ENCODE data around the gene HSPBAP1. TPM values are rescaled to one million over a fixed set of nuclear protein-coding genes. Genes with fewer than 3 reads are reported as not detected.

The HSPBAP1 gene
- total RNA-seq, 4 donors from 2014 or later = 1.2 to 22.8 (median 10.3) TPM

- intact Hi-C loops (cut with DNase I; ENCODE audit: low total_unique reads) (no loop called here), in situ Hi-C loops (cut with MboI; ENCODE audit: low pct_ligation_motif_present in 1 of 4, low pct_unique_long_range_greater_than_20kb in 1 of 4, low sequenced_read_pairs in 3 of 4) (loop anchor here in 2 of 4 donors (25.0 kb wide), 2 partner anchors 286 to 311 kb away; partner anchors contain the start of genes FAM162A (in 1 of the 2), MIX23 (in 1 of the 2) and WDR5B (in 1 of the 2))
- WGBS, 2 donors (ENCODE audit: low coverage in 1 of 2) = 72 to 89% methylated on average over 2 of the region's 2 CpGs
- no peak for DNase-seq
- H3K4me3 ChIP-seq = no peak overlapping the region
- no peaks in the 10 kb centered on the region for H3K4me1 ChIP-seq
- TF ChIP-seq POLR2A (IDR thresholded peaks at IDR 0.05) (no peak), POLR2AphosphoS5 (IDR thresholded peaks at IDR 0.05) (no peak), EP300 (IDR thresholded peaks at IDR 0.05; ENCODE audit: low read depth) (no peak), CTCF (IDR thresholded peaks at IDR 0.05) (no peak)
- no peak overlapping the region for H3K27ac ChIP-seq
- H3K27me3 ChIP-seq = no peaks in the 10 kb centered on the region
- peaks cover 0 to 48% (median 8%) of the 10 kb centered on the region in 4 donors for H3K36me3 ChIP-seq
- no peaks in the 10 kb centered on the region for H3K9me3 ChIP-seq
Observed at GRCh38 chr3:122697952-122698620, 95.5 kb downstream of the HSPBAP1 start.

DNA sequence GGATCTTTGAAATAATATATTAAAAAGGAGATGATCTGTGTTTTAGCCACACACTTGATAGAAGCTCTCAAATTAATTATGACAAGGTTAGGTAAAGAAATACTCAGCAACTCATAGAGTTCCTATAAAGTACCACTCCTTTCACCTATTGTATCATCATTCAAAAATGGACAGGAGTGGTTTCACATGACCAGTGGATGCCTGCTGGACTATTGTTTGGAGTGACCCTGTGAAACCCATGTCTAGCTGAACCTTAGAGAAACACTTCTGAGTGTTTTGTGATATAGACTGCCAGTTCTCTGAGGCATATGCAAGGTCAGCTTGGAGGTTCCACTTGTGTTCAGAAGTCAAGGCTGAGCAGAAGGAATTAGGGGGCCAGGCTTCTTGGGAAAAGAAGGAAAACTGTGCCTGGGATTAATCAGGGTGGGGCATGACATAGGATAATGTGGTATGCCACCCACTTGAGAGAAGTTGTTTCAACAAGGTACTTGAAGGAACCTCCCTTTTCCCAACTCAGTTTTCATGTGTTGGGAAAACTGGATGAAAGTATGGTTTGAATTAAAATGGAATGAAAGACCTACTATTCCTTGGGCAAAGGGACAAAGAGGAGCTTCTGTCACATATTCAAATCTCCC, 97.6 kb downstream of the HSPBAP1 start:
- no peaks in the 10 kb centered on the region for H3K9me3 ChIP-seq
- peaks cover 0 to 57% (median 8%) of the 10 kb centered on the region in 4 donors for H3K36me3 ChIP-seq
- intact Hi-C loops (cut with DNase I; ENCODE audit: low total_unique reads) = no loop called here
- in situ Hi-C loops (cut with MboI; ENCODE audit: low pct_ligation_motif_present in 1 of 4, low pct_unique_long_range_greater_than_20kb in 1 of 4, low sequenced_read_pairs in 3 of 4) = loop anchor here in 2 of 4 donors (25.0 kb wide), 2 partner anchors 284 to 309 kb away; partner anchors contain the start of genes FAM162A (in 1 of the 2), MIX23 (in 1 of the 2) and WDR5B (in 1 of the 2)
- H3K4me3 ChIP-seq = no peak overlapping the region
- H3K4me1 ChIP-seq = no peaks in the 10 kb centered on the region
- H3K27ac ChIP-seq = no peak overlapping the region
- no peak for DNase-seq
- TF ChIP-seq POLR2AphosphoS5 (IDR thresholded peaks at IDR 0.05) = no peak
- TF ChIP-seq POLR2A (IDR thresholded peaks at IDR 0.05) = no peak
- no peak for TF ChIP-seq EP300 (IDR thresholded peaks at IDR 0.05; ENCODE audit: low read depth)
- no peak for TF ChIP-seq CTCF (IDR thresholded peaks at IDR 0.05)
- H3K27me3 ChIP-seq = no peaks in the 10 kb centered on the region

GRCh38 chr3:122694966-122695365, 98.7 kb downstream of the HSPBAP1 start:
- Histone ChIP-seq H3K27me3 (no peaks in the 10 kb centered on the region), H3K4me1 (no peaks in the 10 kb centered on the region), H3K4me3 (no peak overlapping the region), H3K27ac (no peak overlapping the region), H3K36me3 (peaks cover 0 to 52% (median 7%) of the 10 kb centered on the region in 4 donors), H3K9me3 (no peaks in the 10 kb centered on the region)
- TF ChIP-seq EP300 (IDR thresholded peaks at IDR 0.05; ENCODE audit: low read depth) = no peak
- TF ChIP-seq CTCF (IDR thresholded peaks at IDR 0.05) = no peak
- no peak for TF ChIP-seq POLR2A (IDR thresholded peaks at IDR 0.05)
- no peak for TF ChIP-seq POLR2AphosphoS5 (IDR thresholded peaks at IDR 0.05)
- 68 to 76% methylated on average over 3 to 7 of the region's 7 CpGs for WGBS, 2 donors (ENCODE audit: low coverage in 1 of 2)
- DNase-seq = no peak
- intact Hi-C loops (cut with DNase I; ENCODE audit: low total_unique reads) = no loop called here
- in situ Hi-C loops (cut with MboI; ENCODE audit: low pct_ligation_motif_present in 1 of 4, low pct_unique_long_range_greater_than_20kb in 1 of 4, low sequenced_read_pairs in 3 of 4) = loop anchor here in 2 of 4 donors (25.0 kb wide), 2 partner anchors 283 to 308 kb away; partner anchors contain the start of genes FAM162A (in 1 of the 2), MIX23 (in 1 of the 2) and WDR5B (in 1 of the 2)

- WGBS, 2 donors (ENCODE audit: low coverage in 1 of 2) = 71 to 77% methylated on average over 2 to 3 of the region's 3 CpGs
- in situ Hi-C loops (cut with MboI; ENCODE audit: low pct_ligation_motif_present in 1 of 4, low pct_unique_long_range_greater_than_20kb in 1 of 4, low sequenced_read_pairs in 3 of 4) = loop anchor here in 2 of 4 donors (25.0 kb wide), 2 partner anchors 280 to 305 kb away; partner anchors contain the start of genes FAM162A (in 1 of the 2), MIX23 (in 1 of the 2) and WDR5B (in 1 of the 2)
- DNase-seq = no peak
- Histone ChIP-seq H3K36me3 (peaks cover 0 to 42% (median 7%) of the 10 kb centered on the region in 4 donors), H3K27ac (no peak overlapping the region), H3K9me3 (no peaks in the 10 kb centered on the region), H3K4me3 (no peak overlapping the region), H3K4me1 (no peaks in the 10 kb centered on the region), H3K27me3 (no peaks in the 10 kb centered on the region)
- TF ChIP-seq POLR2AphosphoS5 (IDR thresholded peaks at IDR 0.05) = no peak
- no peak for TF ChIP-seq POLR2A (IDR thresholded peaks at IDR 0.05)
- TF ChIP-seq CTCF (IDR thresholded peaks at IDR 0.05) = no peak
- TF ChIP-seq EP300 (IDR thresholded peaks at IDR 0.05; ENCODE audit: low read depth) = no peak
- intact Hi-C loops (cut with DNase I; ENCODE audit: low total_unique reads) = no loop called here
Observed at GRCh38 chr3:122692674-122693073, 101.0 kb downstream of the HSPBAP1 start.
